ENCODE measurements around the gene RASGRP3.

The RASGRP3 gene

GRCh38 chr2:33494155-33494779 is 17.8 kb downstream of the RASGRP3 start:
- DNase-seq: no peak

- DNase-seq: no peak
These were observed 18.6 kb downstream of the RASGRP3 start for GRCh38 chr2:33494877-33495641.

- no peak for DNase-seq
These were observed 19.2 kb downstream of the RASGRP3 start for GRCh38 chr2:33495683-33496082.

DNA sequence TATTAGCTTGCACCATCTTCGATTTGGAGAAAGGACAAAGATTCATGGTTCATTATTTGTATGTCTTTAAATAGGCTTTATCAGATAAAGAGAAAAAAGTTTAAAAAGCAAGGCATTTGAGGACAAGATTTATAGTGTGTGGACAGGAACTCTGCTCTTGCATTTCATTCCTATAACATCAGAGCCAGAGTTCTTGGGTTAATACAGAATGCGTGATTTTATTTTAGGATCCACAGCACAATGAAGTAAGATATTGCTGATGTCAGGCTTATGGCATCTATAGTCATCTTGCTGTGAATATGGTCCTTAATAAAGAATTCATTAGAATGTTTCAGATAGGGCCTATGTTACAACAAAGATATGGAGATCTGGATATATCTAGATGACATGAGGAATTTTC is 19.7 kb downstream of the RASGRP3 start:
- DNase-seq: no peak

GRCh38 chr2:33496726-33497125 is 20.3 kb downstream of the RASGRP3 start:
- no peak for DNase-seq

- no peak for DNase-seq
These were observed 20.8 kb downstream of the RASGRP3 start for GRCh38 chr2:33497221-33497650.

- no peak for DNase-seq
These were observed 22.0 kb downstream of the RASGRP3 start for GRCh38 chr2:33498291-33498956.

DNA sequence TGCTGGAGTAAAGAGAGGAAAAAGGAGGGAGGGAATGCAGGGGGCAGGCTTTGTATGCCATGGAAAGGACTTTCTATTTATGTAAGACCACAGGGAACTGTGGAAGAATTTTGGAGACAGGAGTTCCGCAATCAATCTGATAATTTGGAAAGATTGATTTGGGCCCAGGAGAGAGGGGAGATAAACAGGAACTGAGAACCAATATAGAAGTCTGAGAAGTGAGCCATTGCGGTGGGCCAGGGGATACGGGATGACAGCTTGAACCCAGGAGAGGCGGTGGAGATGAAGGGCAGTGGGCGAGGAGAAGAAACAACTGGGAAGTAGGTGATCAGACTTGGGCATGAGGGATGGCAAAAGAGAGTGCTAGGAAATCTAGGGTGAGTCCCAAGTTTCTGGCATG is 23.7 kb downstream of the RASGRP3 start:
- no peak for DNase-seq

DNA sequence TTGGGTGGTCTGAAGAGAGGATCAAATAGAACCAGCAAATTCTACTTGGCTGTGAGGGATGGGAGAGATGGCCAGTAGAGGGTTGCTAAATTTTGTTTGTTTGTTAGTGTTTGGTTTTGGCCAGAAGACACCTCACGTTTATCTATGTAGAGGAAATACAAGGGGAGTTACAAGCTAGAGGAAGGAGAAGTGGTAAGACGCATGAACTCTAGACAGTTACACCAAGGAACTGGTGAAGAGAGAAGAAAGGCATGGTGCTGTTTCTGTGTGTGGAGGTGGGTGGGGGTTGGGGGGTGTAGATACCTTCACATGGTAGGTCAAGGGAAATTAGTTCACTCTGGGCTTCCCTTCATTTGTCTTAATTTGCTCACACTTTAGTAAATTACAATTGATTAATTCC is 25.6 kb downstream of the RASGRP3 start:
- no peak for DNase-seq

GRCh38 chr2:33503002-33503401 is 26.6 kb downstream of the RASGRP3 start:
- no peak for DNase-seq

GRCh38 chr2:33505966-33506365 is 29.5 kb downstream of the RASGRP3 start:
- DNase-seq: no peak

DNA sequence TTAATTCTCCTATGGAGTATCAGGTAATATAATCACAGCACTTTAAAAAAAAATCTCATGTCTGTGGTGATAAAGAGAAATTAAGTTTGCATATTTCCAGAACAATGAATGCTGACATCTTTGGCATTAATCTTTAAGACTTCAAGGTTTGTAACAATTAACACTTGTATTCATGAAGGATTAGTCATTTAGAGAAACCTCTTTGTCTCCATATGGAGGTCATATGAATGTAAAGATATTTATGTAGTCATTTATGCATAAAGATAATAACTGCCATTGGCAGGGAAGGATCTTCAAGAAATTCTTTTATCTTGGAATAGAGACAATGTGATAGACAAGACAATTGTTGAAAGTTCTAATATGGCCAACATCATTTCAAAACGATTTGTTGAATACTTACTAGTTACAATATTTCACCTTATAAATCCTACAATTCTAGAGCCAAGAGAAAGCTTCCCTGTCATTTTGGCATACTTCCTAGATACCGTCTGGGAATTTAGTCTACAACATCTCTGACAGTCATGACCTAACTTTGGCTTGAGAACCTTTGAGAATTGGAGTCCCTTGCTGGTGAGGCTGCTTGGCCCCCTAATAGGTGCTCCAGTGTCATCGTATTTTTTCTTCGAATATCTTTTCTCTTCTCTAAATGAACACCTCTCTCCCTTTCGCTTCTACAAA is 33.6 kb downstream of the RASGRP3 start:
- DNase-seq: no peak

DNA sequence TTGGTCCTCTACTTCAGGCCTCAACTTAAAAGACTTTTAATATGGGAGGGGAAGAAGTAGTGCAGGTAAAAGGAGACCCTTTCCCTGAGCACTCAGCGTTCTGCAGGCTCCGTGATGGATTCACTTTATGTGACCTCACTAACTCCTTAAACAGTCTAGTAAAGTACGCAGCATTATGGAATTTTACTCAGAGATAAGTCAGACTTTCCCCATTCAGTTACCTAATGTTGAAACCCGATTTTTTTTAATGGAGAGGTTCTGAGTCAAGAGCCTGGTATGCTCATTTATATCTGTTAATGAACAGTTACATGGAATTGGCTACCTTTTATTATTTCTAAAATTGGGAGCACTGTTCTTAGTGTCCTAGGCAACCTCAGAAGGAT is 34.1 kb downstream of the RASGRP3 start:
- no peak for DNase-seq

DNA sequence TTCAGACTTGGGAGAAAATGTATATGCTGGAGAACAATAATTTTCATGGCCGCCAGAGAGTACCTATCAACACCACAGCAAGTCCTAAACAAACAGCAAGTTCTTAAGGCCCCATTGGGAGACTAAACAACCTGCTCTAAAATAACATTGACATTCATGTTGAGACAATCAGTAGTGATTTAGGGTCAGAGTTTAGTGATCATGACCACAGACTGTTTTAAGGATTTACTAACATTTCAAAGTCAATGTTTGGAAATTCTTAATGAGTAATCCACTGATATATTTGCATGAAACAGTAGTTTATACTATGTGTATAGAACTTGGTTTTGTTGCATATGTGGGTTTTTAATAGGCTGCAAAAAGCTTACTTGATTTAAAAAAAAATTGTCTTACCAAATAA is 34.7 kb downstream of the RASGRP3 start:
- DNase-seq: no peak

- DNase-seq: no peak
These were observed 35.7 kb downstream of the RASGRP3 start for GRCh38 chr2:33512112-33512511.

GRCh38 chr2:33513480-33513879 is 37.0 kb downstream of the RASGRP3 start:
- DNase-seq: no peak

- DNase-seq: no peak
These were observed 40.1 kb downstream of the RASGRP3 start for GRCh38 chr2:33516456-33516995.

DNA sequence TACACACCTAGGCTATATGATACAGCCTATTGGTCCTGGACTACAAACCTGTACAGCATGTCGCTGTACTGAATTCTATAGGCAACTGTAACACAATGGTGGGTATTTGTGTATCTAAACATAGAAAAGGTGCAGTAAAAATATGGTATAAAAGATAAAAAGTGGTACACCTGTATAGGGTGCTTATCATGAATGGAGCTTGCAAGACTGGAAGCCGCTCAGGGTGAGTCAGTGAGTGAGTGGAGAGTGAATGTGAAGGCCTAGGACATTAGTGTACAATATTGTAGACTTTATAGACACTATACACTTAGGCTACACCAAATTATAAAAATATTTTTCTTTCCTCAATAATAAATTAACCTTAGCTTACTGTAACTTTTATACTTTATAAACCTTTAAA is 41.8 kb downstream of the RASGRP3 start:
- DNase-seq: no peak

DNA sequence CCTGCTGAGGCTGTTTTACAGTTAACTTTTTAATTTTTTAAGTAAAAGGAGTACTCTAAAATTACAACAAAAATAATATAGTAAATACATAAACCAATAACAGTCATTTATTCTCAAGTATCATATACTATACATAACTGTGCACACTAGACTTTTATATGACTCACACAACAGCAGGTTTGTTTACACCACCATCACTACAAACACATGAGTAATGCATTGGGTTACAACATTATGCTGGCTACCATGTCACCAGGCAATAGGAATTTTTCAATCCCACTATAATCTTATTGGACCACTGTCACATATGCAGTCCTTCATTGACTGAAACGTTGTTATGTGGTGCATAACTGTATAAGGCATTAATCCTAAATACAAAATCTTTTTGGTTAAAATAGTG is 42.5 kb downstream of the RASGRP3 start:
- no peak for DNase-seq

DNA sequence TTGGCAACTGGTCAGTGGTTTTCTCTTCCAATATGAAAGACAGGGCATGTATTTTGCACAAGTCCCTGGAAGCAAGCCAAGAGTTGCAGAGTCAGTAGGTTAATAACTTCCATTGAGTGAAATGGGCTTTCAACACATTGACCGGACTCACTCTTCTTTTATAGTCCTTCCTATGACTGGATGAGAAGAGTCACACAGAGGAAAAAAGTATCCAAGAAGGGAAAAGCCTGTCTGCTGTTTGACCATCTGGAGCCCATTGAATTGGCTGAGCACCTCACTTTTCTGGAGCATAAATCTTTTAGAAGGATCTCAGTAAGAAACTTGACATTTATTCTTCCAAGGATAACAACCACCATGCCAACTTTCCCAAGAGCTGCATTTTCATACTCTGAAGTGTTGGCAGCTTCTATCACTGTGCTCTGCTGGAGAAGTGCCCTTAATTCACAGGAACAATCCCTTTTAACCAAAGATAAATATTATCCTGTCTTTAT is 45.4 kb downstream of the RASGRP3 start:
- no peak for DNase-seq

- DNase-seq: no peak
These were observed 46.1 kb downstream of the RASGRP3 start for GRCh38 chr2:33522576-33522975.

GRCh38 chr2:33525666-33526065 is 49.2 kb downstream of the RASGRP3 start:
- DNase-seq: no peak

DNA sequence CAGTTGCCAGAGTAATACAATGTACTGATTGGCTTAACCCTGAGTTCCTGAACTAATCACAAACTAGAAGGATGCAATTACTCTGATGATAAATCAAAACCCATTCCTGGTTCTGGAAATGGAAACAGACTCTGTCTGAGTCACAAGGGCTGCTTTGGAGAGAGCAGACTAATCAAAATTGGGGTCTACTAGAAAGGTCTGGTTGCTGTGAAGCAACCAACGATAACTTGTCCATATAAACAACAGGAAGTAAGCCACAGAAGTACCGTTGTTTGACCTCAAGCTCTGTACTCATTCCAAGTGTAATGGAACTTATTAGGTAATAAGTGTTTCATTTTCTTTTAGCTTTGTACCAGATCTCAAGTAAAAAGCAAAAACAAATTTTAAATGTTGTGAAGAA is 49.7 kb downstream of the RASGRP3 start:
- no peak for DNase-seq
